Osteoblast (primary cell): ENCODE results near the gene NTM. TPM values are rescaled to one million over a fixed set of nuclear protein-coding genes. Genes with fewer than 3 reads are reported as not detected.

Experiments used
- DNase-seq: peaks from one replicate; pipeline ENCODE4 v3.0.0; 2011; ENCODE audit warnings: low spot score, mixed read lengths; ENCODE audit not compliant: insufficient read length; ENCODE audit errors: missing footprints
- H2AFZ ChIP-seq: 2 replicates; pipeline ENCODE4 v1.6.0; 2011; ENCODE audit warnings: mild to moderate bottlenecking, low read length
- H3K27ac ChIP-seq: 2 replicates; pipeline ENCODE4 v1.5.1; 2011; ENCODE audit warnings: mild to moderate bottlenecking, low read depth, low read length, moderate library complexity
- H3K27me3 ChIP-seq: 2 replicates; pipeline ENCODE4 v1.6.0; 2012; ENCODE audit warnings: mild to moderate bottlenecking, control low read depth, inconsistent platforms, low read length, moderate library complexity; ENCODE audit not compliant: insufficient read depth
- H3K36me3 ChIP-seq: 2 replicates; pipeline ENCODE4 v1.5.1; 2011; ENCODE audit warnings: mild to moderate bottlenecking, low read length, control low read depth, moderate library complexity; ENCODE audit not compliant: insufficient read depth
- H3K4me1 ChIP-seq: 2 replicates; pipeline ENCODE4 v1.5.1; 2011; ENCODE audit warnings: mild to moderate bottlenecking, low read length, control low read depth, moderate library complexity; ENCODE audit not compliant: insufficient read depth
- H3K4me2 ChIP-seq: 2 replicates; pipeline ENCODE4 v1.6.0; 2011; ENCODE audit warnings: mild to moderate bottlenecking, low read length; ENCODE audit not compliant: insufficient read depth
- H3K4me3 ChIP-seq: fragments of 200-600 bp; sonication (generic); 3 replicates; pipeline ENCODE4 v1.5.1; 2012; ENCODE audit warnings: mild to moderate bottlenecking, low read length, inconsistent platforms; ENCODE audit not compliant: insufficient read depth
- H3K79me2 ChIP-seq: 2 replicates; pipeline ENCODE4 v1.6.0; 2012; ENCODE audit warnings: mild to moderate bottlenecking, low read length, control low read depth, inconsistent platforms; ENCODE audit not compliant: insufficient read depth
- H3K9me3 ChIP-seq: 2 replicates; pipeline ENCODE4 v1.5.1; 2011; ENCODE audit warnings: low read depth, low read length, control low read depth
- H4K20me1 ChIP-seq: 2 replicates; pipeline ENCODE4 v1.6.0; 2012; ENCODE audit warnings: mild to moderate bottlenecking, low read length, control low read depth; ENCODE audit not compliant: insufficient read depth
- CTCF ChIP-seq: IDR thresholded peaks from 2 replicates; pipeline ENCODE4 v1.5.1; 2011; ENCODE audit warnings: mild to moderate bottlenecking, low read depth, low read length, moderate library complexity; ENCODE audit errors: extremely low read depth
- total RNA-seq: library from RNA; depleted of rRNA; stranded (reverse); fragments of >200 nt; gene quantifications from 2 replicates; pipeline ENCODE4 v1.2.3, GENCODE V29; 2012

The NTM gene
- total RNA-seq, 1 donor, result 48.1 TPM

DNA sequence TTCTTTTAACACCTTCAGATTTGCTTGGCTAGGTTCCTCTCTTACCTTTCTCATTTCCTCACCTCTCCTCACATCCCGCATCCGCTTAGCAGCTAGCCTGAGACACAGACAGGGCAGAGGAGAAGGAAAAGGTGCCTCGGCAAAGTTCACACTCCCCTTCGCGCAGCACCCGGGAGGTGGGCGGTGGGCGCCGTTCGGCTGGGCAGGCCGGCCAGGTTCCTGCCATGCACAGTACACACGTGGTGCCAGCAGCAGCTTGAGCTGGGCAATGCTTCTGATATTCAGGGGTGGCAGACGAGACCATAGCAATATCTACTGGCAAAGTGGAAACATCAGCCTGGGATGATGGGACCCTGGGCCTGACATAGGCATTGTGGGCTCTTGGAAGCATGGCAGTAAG lies 3.3 kb downstream of the NTM start:
- Histone ChIP-seq H3K79me2 (no peaks in the 10 kb centered on the region), H3K27ac (no peak overlapping the region), H3K36me3 (no peaks in the 10 kb centered on the region), H3K9me3 (no peaks in the 10 kb centered on the region), H3K4me3 (no peak overlapping the region), H3K27me3 (peaks cover 10% of the 10 kb centered on the region), H3K4me1 (no peaks in the 10 kb centered on the region), H3K4me2 (no peak overlapping the region), H4K20me1 (no peaks in the 10 kb centered on the region), H2AFZ (no peak overlapping the region)
- no peak for TF ChIP-seq CTCF
- no peak for DNase-seq

GRCh38 chr11:131375421-131375820 lies 5.0 kb downstream of the NTM start:
- Histone ChIP-seq H3K36me3 (no peaks in the 10 kb centered on the region), H3K27me3 (peaks cover 10% of the 10 kb centered on the region), H3K9me3 (no peaks in the 10 kb centered on the region), H3K4me2 (no peak overlapping the region), H3K4me1 (no peaks in the 10 kb centered on the region), H3K27ac (no peak overlapping the region), H3K4me3 (no peak overlapping the region), H3K79me2 (no peaks in the 10 kb centered on the region), H2AFZ (no peak overlapping the region), H4K20me1 (no peaks in the 10 kb centered on the region)
- TF ChIP-seq CTCF, result no peak
- DNase-seq, result no peak

GRCh38 chr11:131375915-131376314 lies 5.5 kb downstream of the NTM start:
- Histone ChIP-seq H3K9me3 (no peaks in the 10 kb centered on the region), H2AFZ (no peak overlapping the region), H3K36me3 (no peaks in the 10 kb centered on the region), H3K27me3 (peaks cover 5% of the 10 kb centered on the region), H4K20me1 (no peaks in the 10 kb centered on the region), H3K4me2 (no peak overlapping the region), H3K4me1 (no peaks in the 10 kb centered on the region), H3K27ac (no peak overlapping the region), H3K79me2 (no peaks in the 10 kb centered on the region), H3K4me3 (no peak overlapping the region)
- DNase-seq, result no peak
- no peak for TF ChIP-seq CTCF

DNA sequence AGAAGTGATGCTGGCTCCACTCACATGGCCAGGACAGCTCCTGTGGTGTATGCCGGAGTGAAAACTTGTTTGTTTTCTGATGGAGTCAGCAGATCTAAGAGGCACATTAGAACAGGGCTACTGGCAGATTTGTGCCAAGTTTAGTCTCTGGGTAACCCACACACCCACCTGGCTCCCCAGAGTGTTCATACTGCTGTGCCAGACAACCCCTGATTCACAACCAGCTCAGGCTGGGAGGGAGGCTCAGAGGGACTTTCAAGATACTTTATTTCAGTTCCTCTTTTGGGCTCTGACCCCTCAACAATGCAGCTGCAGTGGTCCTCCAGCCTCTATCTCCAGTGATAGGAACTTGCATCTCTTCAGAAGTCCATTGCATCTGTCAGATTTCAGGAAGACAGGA lies 8.5 kb downstream of the NTM start:
- no peaks in the 10 kb centered on the region for H3K4me1 ChIP-seq
- no peak overlapping the region for H3K27ac ChIP-seq
- TF ChIP-seq CTCF, result no peak
- no peaks in the 10 kb centered on the region for H3K27me3 ChIP-seq
- no peak overlapping the region for H3K4me3 ChIP-seq
- H2AFZ ChIP-seq, result no peak overlapping the region
- H3K79me2 ChIP-seq, result no peaks in the 10 kb centered on the region
- DNase-seq, result no peak
- no peak overlapping the region for H3K4me2 ChIP-seq
- no peaks in the 10 kb centered on the region for H4K20me1 ChIP-seq
- H3K9me3 ChIP-seq, result no peaks in the 10 kb centered on the region
- no peaks in the 10 kb centered on the region for H3K36me3 ChIP-seq
